NCI-H345 treated with DMSO at 0.1 percent for 48 hours (cell line): ENCODE data around the gene BHLHE23.

Experiments
- DNase-seq: peaks from one replicate; lab custom pipeline; 2025; ENCODE audit not compliant: unreplicated experiment; lab: John Stamatoyannopoulos, UW

The BHLHE23 gene

GRCh38 chr20:62975812-62976508 lies 30.8 kb downstream of the BHLHE23 start:
- no peak for DNase-seq

- no peak for DNase-seq
These were observed 31.5 kb downstream of the BHLHE23 start for GRCh38 chr20:62975251-62975760.

- no peak for DNase-seq
These were observed 33.7 kb downstream of the BHLHE23 start for GRCh38 chr20:62972845-62973745.

- peak; percentile 75 for DNase-seq
These were observed 34.6 kb downstream of the BHLHE23 start for GRCh38 chr20:62971950-62972844.

GRCh38 chr20:62971211-62971949 lies 35.4 kb downstream of the BHLHE23 start:
- DNase-seq: no peak

GRCh38 chr20:62970307-62971210 lies 36.2 kb downstream of the BHLHE23 start:
- DNase-seq: no peak

GRCh38 chr20:62969939-62970306 lies 36.8 kb downstream of the BHLHE23 start:
- no peak for DNase-seq

GRCh38 chr20:62969179-62969760 lies 37.5 kb downstream of the BHLHE23 start:
- no peak for DNase-seq

- DNase-seq: no peak
These were observed 38.2 kb downstream of the BHLHE23 start for GRCh38 chr20:62968378-62969178.

- DNase-seq: no peak
These were observed 39.0 kb downstream of the BHLHE23 start for GRCh38 chr20:62967628-62968351.

GRCh38 chr20:62967149-62967501 lies 39.6 kb downstream of the BHLHE23 start:
- no peak for DNase-seq

- DNase-seq: no peak
These were observed 40.3 kb downstream of the BHLHE23 start for GRCh38 chr20:62966212-62967148.

GRCh38 chr20:62965363-62965771 lies 41.4 kb downstream of the BHLHE23 start:
- no peak for DNase-seq

- no peak for DNase-seq
These were observed 42.1 kb downstream of the BHLHE23 start for GRCh38 chr20:62964700-62965099.

GRCh38 chr20:62963614-62964397 lies 43.0 kb downstream of the BHLHE23 start:
- no peak for DNase-seq
